GM23338 (cell line): ENCODE data around the gene NKAPL. TPM values are rescaled to one million over a fixed set of nuclear protein-coding genes. Genes with fewer than 3 reads are reported as not detected.

Experiments
- ATAC-seq: fragments of 200-7000 bp; cut with Tn5 transposase; 3 replicates; pipeline ENCODE4 v1.9.1; 2020
- DNase-seq: peaks from one replicate; pipeline ENCODE4 v3.0.0-alpha.2; 2015; ENCODE audit warnings: low spot score
- H2AFZ ChIP-seq: fragments of 200-600 bp; sonication (generic); 2 replicates; pipeline ENCODE4 v1.8.0; 2016; ENCODE audit warnings: antibody characterized with exemption, mild to moderate bottlenecking, moderate library complexity
- H3F3A ChIP-seq: fragments of 200-600 bp; sonication (generic); replicated peaks from 2 replicates; pipeline ENCODE4 v1.8.0; 2017; ENCODE audit warnings: antibody characterized with exemption, mixed run types, low read depth
- H3K27ac ChIP-seq: fragments of 200-600 bp; sonication (generic); 2 replicates; pipeline ENCODE4 v1.6.1; 2016; ENCODE audit warnings: low read depth
- H3K27me3 ChIP-seq: fragments of 200-600 bp; sonication (generic); 2 replicates; pipeline ENCODE4 v1.8.0; 2016; ENCODE audit warnings: mild to moderate bottlenecking, mixed run types, moderate library complexity; ENCODE audit not compliant: insufficient read depth
- H3K36me3 ChIP-seq: fragments of 200-600 bp; sonication (generic); 2 replicates; pipeline ENCODE4 v1.8.0; 2016; ENCODE audit warnings: mild to moderate bottlenecking; ENCODE audit not compliant: insufficient read depth
- H3K4me1 ChIP-seq: fragments of 200-600 bp; sonication (generic); 2 replicates; pipeline ENCODE4 v1.8.0; 2016; ENCODE audit warnings: mild to moderate bottlenecking, moderate library complexity; ENCODE audit not compliant: insufficient read depth
- H3K4me2 ChIP-seq: fragments of 200-600 bp; sonication (generic); 2 replicates; pipeline ENCODE4 v1.7.1; 2017; ENCODE audit warnings: mixed run types
- H3K4me3 ChIP-seq: fragments of 200-600 bp; sonication (generic); 2 replicates; pipeline ENCODE4 v1.6.1; 2016; ENCODE audit warnings: mixed run types
- H3K79me2 ChIP-seq: fragments of 200-600 bp; sonication (generic); replicated peaks from 2 replicates; pipeline ENCODE4 v1.8.0; 2017; ENCODE audit warnings: mild to moderate bottlenecking; ENCODE audit not compliant: insufficient read depth
- H3K9me2 ChIP-seq: fragments of 200-600 bp; sonication (generic); 2 replicates; pipeline ENCODE4 v1.8.0; 2017; ENCODE audit not compliant: insufficient read depth
- H4K20me1 ChIP-seq: fragments of 200-600 bp; sonication (generic); replicated peaks from 2 replicates; pipeline ENCODE4 v1.8.0; 2017; ENCODE audit warnings: mild to moderate bottlenecking; ENCODE audit not compliant: insufficient read depth
- H3K27ac Mint-ChIP-seq: 2 replicates; pipeline ENCODE4 v1.8.0; 2020; ENCODE audit warnings: inconsistent platforms, mild to moderate bottlenecking, moderate library complexity, mixed read lengths
- H3K27me3 Mint-ChIP-seq: 3 replicates; pipeline ENCODE4 v1.8.0; 2022; ENCODE audit warnings: low read depth, mild to moderate bottlenecking, moderate library complexity, mixed read lengths, inconsistent platforms; ENCODE audit not compliant: insufficient read depth, poor library complexity
- H3K36me3 Mint-ChIP-seq: 3 replicates; pipeline ENCODE4 v1.8.0; 2021; ENCODE audit warnings: low read depth, mild to moderate bottlenecking, inconsistent platforms, moderate library complexity, mixed read lengths
- H3K4me1 Mint-ChIP-seq: 3 replicates; pipeline ENCODE4 v1.8.0; 2020; ENCODE audit warnings: mild to moderate bottlenecking, inconsistent platforms, mixed read lengths
- H3K4me3 Mint-ChIP-seq: 3 replicates; pipeline ENCODE4 v1.8.0; 2021; ENCODE audit warnings: moderate library complexity, mild to moderate bottlenecking, inconsistent platforms, mixed read lengths
- H3K9me3 Mint-ChIP-seq: 3 replicates; pipeline ENCODE4 v1.8.0; 2020; ENCODE audit warnings: moderate library complexity, mild to moderate bottlenecking, inconsistent platforms, mixed read lengths
- EZH2 ChIP-seq: fragments of 200-600 bp; sonication (generic); IDR thresholded peaks from one replicate; pipeline ENCODE4 v1.8.0; 2017; ENCODE audit warnings: antibody characterized with exemption, mild to moderate bottlenecking, low read depth; ENCODE audit not compliant: unreplicated experiment
- EZH2phosphoT487 ChIP-seq: fragments of 200-600 bp; sonication (generic); IDR thresholded peaks from one replicate; pipeline ENCODE4 v1.8.1; 2018; ENCODE audit warnings: antibody characterized with exemption; ENCODE audit not compliant: unreplicated experiment
- JUNB ChIP-seq: IDR thresholded peaks from one replicate; pipeline ENCODE4 v1.6.1; 2016; ENCODE audit warnings: antibody characterized with exemption; ENCODE audit not compliant: unreplicated experiment
- NANOG ChIP-seq: IDR thresholded peaks from 2 replicates; pipeline ENCODE4 v1.6.1; 2016; ENCODE audit warnings: antibody characterized with exemption, borderline replicate concordance
- STAT1 ChIP-seq: IDR thresholded peaks from one replicate; pipeline ENCODE4 v1.6.1; 2016; ENCODE audit warnings: antibody characterized with exemption; ENCODE audit not compliant: unreplicated experiment
- ZNF114 ChIP-seq: fragments of 250-450 bp; sonication (Bioruptor Pico); IDR thresholded peaks from 2 replicates; pipeline ENCODE4 v1.5.0; 2020; ENCODE audit warnings: mild to moderate bottlenecking, moderate library complexity
- ZNF462 ChIP-seq: fragments of 250-450 bp; sonication (Bioruptor Pico); IDR thresholded peaks from 2 replicates; pipeline ENCODE4 v1.5.0; 2020; ENCODE audit warnings: mild to moderate bottlenecking, moderate library complexity
- polyA plus RNA-seq: library from polyadenylated mRNA; unstranded; fragments of >200 nt; fragmentation: Nextera tagmentation; extraction: Ambion mirVana; gene quantifications from 2 replicates; pipeline ENCODE4 v1.2.1, GENCODE V29; 2016
- total RNA-seq: library from RNA; depleted of rRNA; stranded (reverse); fragments of >200 nt; shearing (Covaris generic); gene quantifications from 2 replicates; pipeline ENCODE4 v1.2.3, GENCODE V29; 2014
- TF ChIP-seq, protein P1 (sequence below): IDR thresholded peaks from 2 replicates; pipeline ENCODE4 v1.6.1; 2016; ENCODE audit warnings: antibody characterized with exemption
- TF ChIP-seq, protein P2 (sequence below), 2 experiments: fragments of 200-600 bp in 1 of 2; sonication (generic) in 1 of 2; conservative IDR thresholded peaks; 2 replicates each; pipeline versions ENCODE4 v1.5.1 to v1.6.1; 2016 to 2017; ENCODE audit warnings: antibody characterized with exemption in 2 of 2, low read depth in 2 of 2, mild to moderate bottlenecking in 2 of 2, moderate library complexity in 1 of 2
- TF ChIP-seq, protein P3 (sequence below): IDR thresholded peaks from one replicate; pipeline ENCODE4 v1.6.1; 2018; ENCODE audit warnings: antibody characterized with exemption; ENCODE audit not compliant: unreplicated experiment

Gene NKAPL
- total and polyA plus RNA-seq, 2 experiments from 2014 or later: 1.6 to 2.9 TPM

DNA sequence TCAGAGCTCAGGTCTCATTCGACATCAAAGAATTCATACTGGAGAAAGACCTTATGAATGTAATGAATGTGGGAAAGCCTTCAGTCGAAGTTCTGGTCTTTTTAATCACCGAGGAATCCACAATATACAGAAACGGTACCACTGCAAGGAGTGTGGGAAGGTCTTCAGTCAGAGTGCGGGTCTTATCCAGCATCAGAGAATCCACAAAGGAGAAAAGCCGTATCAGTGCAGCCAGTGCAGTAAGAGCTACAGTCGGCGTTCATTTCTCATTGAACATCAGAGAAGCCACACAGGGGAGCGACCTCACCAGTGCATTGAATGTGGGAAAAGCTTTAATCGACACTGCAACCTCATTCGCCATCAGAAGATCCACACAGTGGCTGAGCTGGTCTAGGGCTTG, 26.3 kb upstream of the NKAPL start (continued):
- TF ChIP-seq ZNF462 (no peak), ZNF114 (CRISPR knock-in tag) (no peak), EZH2phosphoT487 (no peak), JUNB (no peak), NANOG (no peak), EZH2 (no peak), STAT1 (no peak)
- TF ChIP-seq, protein P1, sequence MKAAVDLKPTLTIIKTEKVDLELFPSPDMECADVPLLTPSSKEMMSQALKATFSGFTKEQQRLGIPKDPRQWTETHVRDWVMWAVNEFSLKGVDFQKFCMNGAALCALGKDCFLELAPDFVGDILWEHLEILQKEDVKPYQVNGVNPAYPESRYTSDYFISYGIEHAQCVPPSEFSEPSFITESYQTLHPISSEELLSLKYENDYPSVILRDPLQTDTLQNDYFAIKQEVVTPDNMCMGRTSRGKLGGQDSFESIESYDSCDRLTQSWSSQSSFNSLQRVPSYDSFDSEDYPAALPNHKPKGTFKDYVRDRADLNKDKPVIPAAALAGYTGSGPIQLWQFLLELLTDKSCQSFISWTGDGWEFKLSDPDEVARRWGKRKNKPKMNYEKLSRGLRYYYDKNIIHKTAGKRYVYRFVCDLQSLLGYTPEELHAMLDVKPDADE: no peak

GRCh38 chr6:28235912-28236452, 23.1 kb upstream of the NKAPL start:
- Mint-ChIP-seq H3K9me3 (no peaks in the 10 kb centered on the region; the same call in 2 of the 3 replicates), H3K4me1 (peaks cover 2% of the 10 kb centered on the region; the same call in 2 of the 3 replicates)
- peaks cover 11% of the 10 kb centered on the region for H3K36me3 ChIP-seq
- TF ChIP-seq, protein P2, sequence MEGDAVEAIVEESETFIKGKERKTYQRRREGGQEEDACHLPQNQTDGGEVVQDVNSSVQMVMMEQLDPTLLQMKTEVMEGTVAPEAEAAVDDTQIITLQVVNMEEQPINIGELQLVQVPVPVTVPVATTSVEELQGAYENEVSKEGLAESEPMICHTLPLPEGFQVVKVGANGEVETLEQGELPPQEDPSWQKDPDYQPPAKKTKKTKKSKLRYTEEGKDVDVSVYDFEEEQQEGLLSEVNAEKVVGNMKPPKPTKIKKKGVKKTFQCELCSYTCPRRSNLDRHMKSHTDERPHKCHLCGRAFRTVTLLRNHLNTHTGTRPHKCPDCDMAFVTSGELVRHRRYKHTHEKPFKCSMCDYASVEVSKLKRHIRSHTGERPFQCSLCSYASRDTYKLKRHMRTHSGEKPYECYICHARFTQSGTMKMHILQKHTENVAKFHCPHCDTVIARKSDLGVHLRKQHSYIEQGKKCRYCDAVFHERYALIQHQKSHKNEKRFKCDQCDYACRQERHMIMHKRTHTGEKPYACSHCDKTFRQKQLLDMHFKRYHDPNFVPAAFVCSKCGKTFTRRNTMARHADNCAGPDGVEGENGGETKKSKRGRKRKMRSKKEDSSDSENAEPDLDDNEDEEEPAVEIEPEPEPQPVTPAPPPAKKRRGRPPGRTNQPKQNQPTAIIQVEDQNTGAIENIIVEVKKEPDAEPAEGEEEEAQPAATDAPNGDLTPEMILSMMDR (conservative IDR thresholded peaks at IDR 0.05; ENCODE audit: low read depth in 2 of 2): no peak
- TF ChIP-seq NANOG (no peak), JUNB (no peak), EZH2phosphoT487 (no peak), EZH2 (no peak)
- TF ChIP-seq, protein P1: no peak
- TF ChIP-seq, protein P3, sequence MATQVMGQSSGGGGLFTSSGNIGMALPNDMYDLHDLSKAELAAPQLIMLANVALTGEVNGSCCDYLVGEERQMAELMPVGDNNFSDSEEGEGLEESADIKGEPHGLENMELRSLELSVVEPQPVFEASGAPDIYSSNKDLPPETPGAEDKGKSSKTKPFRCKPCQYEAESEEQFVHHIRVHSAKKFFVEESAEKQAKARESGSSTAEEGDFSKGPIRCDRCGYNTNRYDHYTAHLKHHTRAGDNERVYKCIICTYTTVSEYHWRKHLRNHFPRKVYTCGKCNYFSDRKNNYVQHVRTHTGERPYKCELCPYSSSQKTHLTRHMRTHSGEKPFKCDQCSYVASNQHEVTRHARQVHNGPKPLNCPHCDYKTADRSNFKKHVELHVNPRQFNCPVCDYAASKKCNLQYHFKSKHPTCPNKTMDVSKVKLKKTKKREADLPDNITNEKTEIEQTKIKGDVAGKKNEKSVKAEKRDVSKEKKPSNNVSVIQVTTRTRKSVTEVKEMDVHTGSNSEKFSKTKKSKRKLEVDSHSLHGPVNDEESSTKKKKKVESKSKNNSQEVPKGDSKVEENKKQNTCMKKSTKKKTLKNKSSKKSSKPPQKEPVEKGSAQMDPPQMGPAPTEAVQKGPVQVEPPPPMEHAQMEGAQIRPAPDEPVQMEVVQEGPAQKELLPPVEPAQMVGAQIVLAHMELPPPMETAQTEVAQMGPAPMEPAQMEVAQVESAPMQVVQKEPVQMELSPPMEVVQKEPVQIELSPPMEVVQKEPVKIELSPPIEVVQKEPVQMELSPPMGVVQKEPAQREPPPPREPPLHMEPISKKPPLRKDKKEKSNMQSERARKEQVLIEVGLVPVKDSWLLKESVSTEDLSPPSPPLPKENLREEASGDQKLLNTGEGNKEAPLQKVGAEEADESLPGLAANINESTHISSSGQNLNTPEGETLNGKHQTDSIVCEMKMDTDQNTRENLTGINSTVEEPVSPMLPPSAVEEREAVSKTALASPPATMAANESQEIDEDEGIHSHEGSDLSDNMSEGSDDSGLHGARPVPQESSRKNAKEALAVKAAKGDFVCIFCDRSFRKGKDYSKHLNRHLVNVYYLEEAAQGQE: no peak

More at GRCh38 chr6:28235912-28236452, 23.1 kb upstream of the NKAPL start:
- Histone ChIP-seq H4K20me1 (peaks cover 5% of the 10 kb centered on the region), H3K4me3 (no peak overlapping the region), H2AFZ (no peak overlapping the region), H3K79me2 (no peaks in the 10 kb centered on the region), H3K27me3 (no peaks in the 10 kb centered on the region), H3K27ac (no peak overlapping the region), H3F3A (no peaks in the 10 kb centered on the region), H3K4me1 (no peaks in the 10 kb centered on the region; the same call in 1 of the 2 replicates), H3K9me2 (no peaks in the 10 kb centered on the region), H3K4me2 (no peak overlapping the region)
- DNase-seq: no peak
- Mint-ChIP-seq H3K27me3 (no peaks in the 10 kb centered on the region), H3K36me3 (peaks cover 31% of the 10 kb centered on the region), H3K27ac (no peak overlapping the region), H3K4me3 (no peak overlapping the region)
- no peak; the same call in 2 of the 3 replicates for ATAC-seq
